ENCODE results near the gene TAF6L. TPM values are rescaled to one million over a fixed set of nuclear protein-coding genes. Genes with fewer than 3 reads are reported as not detected.

TAF6L gene
- polyA plus RNA-seq, 1 donor from 2014 or later, result 55.2 TPM

GRCh38 chr11:62801071-62801470, 29.9 kb downstream of the TAF6L start:
- no peaks in the 10 kb centered on the region for H3K9me3 ChIP-seq (ENCODE audit: low read length)
- H3K9ac ChIP-seq (ENCODE audit: low read length), result no peak overlapping the region
- H3F3A ChIP-seq (ENCODE audit: insufficient read depth, low read length, poor library complexity, severe bottlenecking), result no peaks in the 10 kb centered on the region
- H3K36me3 ChIP-seq (ENCODE audit: insufficient read depth, low read length), result no peaks in the 10 kb centered on the region
- no peak overlapping the region for H3K4me2 ChIP-seq (ENCODE audit: low read length)
- no peak overlapping the region for H2AFZ ChIP-seq (ENCODE audit: low read depth, low read length)
- no peak overlapping the region for H3K27ac ChIP-seq (ENCODE audit: low read length)
- H4K20me1 ChIP-seq (ENCODE audit: insufficient read depth), result peaks cover 6% of the 10 kb centered on the region
- TF ChIP-seq EP300 (conservative IDR thresholded peaks at IDR 0.05; ENCODE audit: poor library complexity, severe bottlenecking) (no peak), CTCF (IDR thresholded peaks at IDR 0.05; ENCODE audit: poor library complexity, severe bottlenecking) (no peak), POLR2AphosphoS5 (IDR thresholded peaks at IDR 0.05) (no peak), MXI1 (conservative IDR thresholded peaks at IDR 0.05; ENCODE audit: poor library complexity, severe bottlenecking) (no peak), SMC3 (conservative IDR thresholded peaks at IDR 0.05; ENCODE audit: poor library complexity) (no peak), TAF1 (IDR thresholded peaks at IDR 0.05; ENCODE audit: low read depth) (no peak), EZH2 (IDR thresholded peaks at IDR 0.05; ENCODE audit: borderline replicate concordance, insufficient read depth, low read length, poor library complexity, severe bottlenecking) (no peak), RAD21 (conservative IDR thresholded peaks at IDR 0.05) (no peak)
- TF ChIP-seq, protein P1, sequence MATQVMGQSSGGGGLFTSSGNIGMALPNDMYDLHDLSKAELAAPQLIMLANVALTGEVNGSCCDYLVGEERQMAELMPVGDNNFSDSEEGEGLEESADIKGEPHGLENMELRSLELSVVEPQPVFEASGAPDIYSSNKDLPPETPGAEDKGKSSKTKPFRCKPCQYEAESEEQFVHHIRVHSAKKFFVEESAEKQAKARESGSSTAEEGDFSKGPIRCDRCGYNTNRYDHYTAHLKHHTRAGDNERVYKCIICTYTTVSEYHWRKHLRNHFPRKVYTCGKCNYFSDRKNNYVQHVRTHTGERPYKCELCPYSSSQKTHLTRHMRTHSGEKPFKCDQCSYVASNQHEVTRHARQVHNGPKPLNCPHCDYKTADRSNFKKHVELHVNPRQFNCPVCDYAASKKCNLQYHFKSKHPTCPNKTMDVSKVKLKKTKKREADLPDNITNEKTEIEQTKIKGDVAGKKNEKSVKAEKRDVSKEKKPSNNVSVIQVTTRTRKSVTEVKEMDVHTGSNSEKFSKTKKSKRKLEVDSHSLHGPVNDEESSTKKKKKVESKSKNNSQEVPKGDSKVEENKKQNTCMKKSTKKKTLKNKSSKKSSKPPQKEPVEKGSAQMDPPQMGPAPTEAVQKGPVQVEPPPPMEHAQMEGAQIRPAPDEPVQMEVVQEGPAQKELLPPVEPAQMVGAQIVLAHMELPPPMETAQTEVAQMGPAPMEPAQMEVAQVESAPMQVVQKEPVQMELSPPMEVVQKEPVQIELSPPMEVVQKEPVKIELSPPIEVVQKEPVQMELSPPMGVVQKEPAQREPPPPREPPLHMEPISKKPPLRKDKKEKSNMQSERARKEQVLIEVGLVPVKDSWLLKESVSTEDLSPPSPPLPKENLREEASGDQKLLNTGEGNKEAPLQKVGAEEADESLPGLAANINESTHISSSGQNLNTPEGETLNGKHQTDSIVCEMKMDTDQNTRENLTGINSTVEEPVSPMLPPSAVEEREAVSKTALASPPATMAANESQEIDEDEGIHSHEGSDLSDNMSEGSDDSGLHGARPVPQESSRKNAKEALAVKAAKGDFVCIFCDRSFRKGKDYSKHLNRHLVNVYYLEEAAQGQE (IDR thresholded peaks at IDR 0.05; ENCODE audit: borderline replicate concordance), result no peak
- H3K79me2 ChIP-seq (replicated peaks; ENCODE audit: insufficient read depth, low read length), result peaks cover 23% of the 10 kb centered on the region
- H3K27me3 ChIP-seq (ENCODE audit: insufficient read depth, low read depth, low read length), result no peaks in the 10 kb centered on the region
- H3K4me3 ChIP-seq (ENCODE audit: low read length), result no peak overlapping the region
- H3K9me2 ChIP-seq (ENCODE audit: insufficient read depth, low read length), result no peaks in the 10 kb centered on the region

- Histone ChIP-seq H4K20me1 (ENCODE audit: insufficient read depth) (peaks cover 6% of the 10 kb centered on the region), H2AFZ (ENCODE audit: low read depth, low read length) (no peak overlapping the region), H3F3A (ENCODE audit: insufficient read depth, low read length, poor library complexity, severe bottlenecking) (no peaks in the 10 kb centered on the region), H3K9me2 (ENCODE audit: insufficient read depth, low read length) (no peaks in the 10 kb centered on the region), H3K36me3 (ENCODE audit: insufficient read depth, low read length) (no peaks in the 10 kb centered on the region), H3K27ac (ENCODE audit: low read length) (peak overlapping the region; percentile 89), H3K27me3 (ENCODE audit: insufficient read depth, low read depth, low read length) (no peaks in the 10 kb centered on the region), H3K4me2 (ENCODE audit: low read length) (peak overlapping the region; percentile 91), H3K4me3 (ENCODE audit: low read length) (peak overlapping the region; percentile 89), H3K9me3 (ENCODE audit: low read length) (no peaks in the 10 kb centered on the region), H3K79me2 (replicated peaks; ENCODE audit: insufficient read depth, low read length) (peaks cover 23% of the 10 kb centered on the region), H3K9ac (ENCODE audit: low read length) (peak overlapping the region; percentile 84)
- TF ChIP-seq TAF1 (IDR thresholded peaks at IDR 0.05; ENCODE audit: low read depth) (no peak), EP300 (conservative IDR thresholded peaks at IDR 0.05; ENCODE audit: poor library complexity, severe bottlenecking) (no peak), EZH2 (IDR thresholded peaks at IDR 0.05; ENCODE audit: borderline replicate concordance, insufficient read depth, low read length, poor library complexity, severe bottlenecking) (no peak), RAD21 (conservative IDR thresholded peaks at IDR 0.05) (no peak), POLR2AphosphoS5 (IDR thresholded peaks at IDR 0.05) (no peak), SMC3 (conservative IDR thresholded peaks at IDR 0.05; ENCODE audit: poor library complexity) (no peak), MXI1 (conservative IDR thresholded peaks at IDR 0.05; ENCODE audit: poor library complexity, severe bottlenecking) (no peak), CTCF (IDR thresholded peaks at IDR 0.05; ENCODE audit: poor library complexity, severe bottlenecking) (no peak)
- TF ChIP-seq, protein P1 (IDR thresholded peaks at IDR 0.05; ENCODE audit: borderline replicate concordance), result no peak
Measured at GRCh38 chr11:62804310-62805075, 33.3 kb downstream of the TAF6L start.

Data from neural cell (in vitro differentiated cells).